PFSK-1 (cell line): ENCODE measurements around the gene BICD1.

ENCODE experiments used
- POLR2AphosphoS5 ChIP-seq: IDR thresholded peaks from 2 replicates; pipeline ENCODE4 v1.6.1; 2012; ENCODE audit warnings: low read depth, mild to moderate bottlenecking, control low read depth, low read length, moderate library complexity
- TAF1 ChIP-seq: IDR thresholded peaks from 2 replicates; pipeline ENCODE4 v1.6.1; 2012; ENCODE audit warnings: low read length, control low read depth, borderline replicate concordance; ENCODE audit not compliant: insufficient read depth
- TF ChIP-seq, protein P1 (sequence below), 2 experiments: IDR thresholded peaks; 2 replicates each; pipeline versions ENCODE4 v1.6.1 to v1.8.0; 2011 to 2012; ENCODE audit warnings: low read depth in 2 of 2, low read length in 2 of 2, control low read depth in 1 of 2, inconsistent platforms in 1 of 2, mild to moderate bottlenecking in 1 of 2, moderate library complexity in 1 of 2; ENCODE audit not compliant: insufficient read depth in 1 of 2

DNA sequence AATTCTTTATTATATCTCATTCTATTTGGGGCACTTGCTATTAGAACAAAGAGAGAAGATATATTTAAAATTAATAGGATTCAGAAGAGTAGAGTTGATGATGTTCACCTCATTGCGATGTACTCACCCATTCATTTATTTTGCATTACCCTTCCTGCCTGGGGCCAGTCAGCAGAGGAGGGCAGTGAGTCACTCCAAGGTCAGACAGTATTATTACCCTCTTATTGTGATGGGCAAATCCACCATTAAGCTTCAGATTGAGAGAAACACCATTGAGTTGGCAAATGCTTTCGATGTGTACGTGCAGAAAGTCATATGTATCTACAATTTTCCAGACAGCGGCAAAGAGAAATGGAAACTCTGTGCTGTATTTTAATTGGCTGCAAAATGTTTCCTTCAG is 134.2 kb downstream of the BICD1 start:
- TF ChIP-seq POLR2AphosphoS5 (no peak), TAF1 (no peak)
- TF ChIP-seq, protein P1, sequence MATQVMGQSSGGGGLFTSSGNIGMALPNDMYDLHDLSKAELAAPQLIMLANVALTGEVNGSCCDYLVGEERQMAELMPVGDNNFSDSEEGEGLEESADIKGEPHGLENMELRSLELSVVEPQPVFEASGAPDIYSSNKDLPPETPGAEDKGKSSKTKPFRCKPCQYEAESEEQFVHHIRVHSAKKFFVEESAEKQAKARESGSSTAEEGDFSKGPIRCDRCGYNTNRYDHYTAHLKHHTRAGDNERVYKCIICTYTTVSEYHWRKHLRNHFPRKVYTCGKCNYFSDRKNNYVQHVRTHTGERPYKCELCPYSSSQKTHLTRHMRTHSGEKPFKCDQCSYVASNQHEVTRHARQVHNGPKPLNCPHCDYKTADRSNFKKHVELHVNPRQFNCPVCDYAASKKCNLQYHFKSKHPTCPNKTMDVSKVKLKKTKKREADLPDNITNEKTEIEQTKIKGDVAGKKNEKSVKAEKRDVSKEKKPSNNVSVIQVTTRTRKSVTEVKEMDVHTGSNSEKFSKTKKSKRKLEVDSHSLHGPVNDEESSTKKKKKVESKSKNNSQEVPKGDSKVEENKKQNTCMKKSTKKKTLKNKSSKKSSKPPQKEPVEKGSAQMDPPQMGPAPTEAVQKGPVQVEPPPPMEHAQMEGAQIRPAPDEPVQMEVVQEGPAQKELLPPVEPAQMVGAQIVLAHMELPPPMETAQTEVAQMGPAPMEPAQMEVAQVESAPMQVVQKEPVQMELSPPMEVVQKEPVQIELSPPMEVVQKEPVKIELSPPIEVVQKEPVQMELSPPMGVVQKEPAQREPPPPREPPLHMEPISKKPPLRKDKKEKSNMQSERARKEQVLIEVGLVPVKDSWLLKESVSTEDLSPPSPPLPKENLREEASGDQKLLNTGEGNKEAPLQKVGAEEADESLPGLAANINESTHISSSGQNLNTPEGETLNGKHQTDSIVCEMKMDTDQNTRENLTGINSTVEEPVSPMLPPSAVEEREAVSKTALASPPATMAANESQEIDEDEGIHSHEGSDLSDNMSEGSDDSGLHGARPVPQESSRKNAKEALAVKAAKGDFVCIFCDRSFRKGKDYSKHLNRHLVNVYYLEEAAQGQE (IDR thresholded peaks at IDR 0.05; ENCODE audit: insufficient read depth in 1 of 2, low read depth in 2 of 2, low read length in 2 of 2), result no peak
